Sigmoid colon (tissue), 4 donors: ENCODE measurements around the gene GTF3C5.
"Not testable (repeated sequence)": the region's sequence is repeated elsewhere in the genome, so short reads cannot be mapped to it uniquely, and the experiment has no call there.

Source experiments
- POLR2AphosphoS5 ChIP-seq, 4 donors: sonication (generic); formaldehyde crosslinking; IDR thresholded peaks; one replicate each; pipeline ENCODE4 v1.6.1; 2017; ENCODE audit warnings: antibody characterized with exemption in 4 of 4
- TF ChIP-seq, protein P1 (sequence below), 4 experiments: fragments of 450-650 bp in 3 of 4; fragments of 200-600 bp in 1 of 4; IDR thresholded peaks; one replicate each; pipeline ENCODE4 v1.5.1; 2016 to 2019; ENCODE audit warnings: antibody characterized with exemption in 4 of 4, mild to moderate bottlenecking in 3 of 4, moderate library complexity in 2 of 4

DNA sequence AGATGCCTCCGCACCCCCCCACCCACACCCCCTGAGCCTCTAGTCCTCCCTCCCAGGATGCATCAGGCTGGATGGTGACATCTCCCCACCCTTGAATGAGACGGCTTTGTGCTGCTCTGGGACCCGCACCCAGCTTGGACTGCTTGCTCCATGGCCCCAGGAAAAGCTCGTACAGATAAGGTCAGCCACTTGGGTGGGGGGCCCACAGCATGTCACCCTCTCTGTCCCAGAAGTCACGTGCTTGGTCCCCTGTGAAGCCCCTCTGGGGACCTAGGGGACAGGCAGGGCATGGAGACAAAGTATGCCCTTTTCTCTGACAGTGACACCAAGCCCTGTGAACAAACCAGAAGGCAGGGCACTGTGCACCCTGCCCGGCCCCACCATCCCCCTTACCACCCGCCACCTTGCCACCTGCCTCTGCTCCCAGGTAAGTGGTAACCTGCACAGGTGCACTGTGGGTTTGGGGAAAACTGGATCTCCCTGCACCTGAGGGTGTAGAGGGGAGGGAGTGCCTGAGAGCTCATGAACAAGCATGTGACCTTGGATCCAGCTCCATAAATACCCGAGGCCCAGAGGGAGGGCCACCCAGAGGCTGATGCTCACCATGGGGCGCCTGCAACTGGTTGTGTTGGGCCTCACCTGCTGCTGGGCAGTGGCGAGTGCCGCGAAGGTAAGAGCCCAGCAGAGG lies 51.3 kb downstream of the GTF3C5 start:
- TF ChIP-seq, protein P1, sequence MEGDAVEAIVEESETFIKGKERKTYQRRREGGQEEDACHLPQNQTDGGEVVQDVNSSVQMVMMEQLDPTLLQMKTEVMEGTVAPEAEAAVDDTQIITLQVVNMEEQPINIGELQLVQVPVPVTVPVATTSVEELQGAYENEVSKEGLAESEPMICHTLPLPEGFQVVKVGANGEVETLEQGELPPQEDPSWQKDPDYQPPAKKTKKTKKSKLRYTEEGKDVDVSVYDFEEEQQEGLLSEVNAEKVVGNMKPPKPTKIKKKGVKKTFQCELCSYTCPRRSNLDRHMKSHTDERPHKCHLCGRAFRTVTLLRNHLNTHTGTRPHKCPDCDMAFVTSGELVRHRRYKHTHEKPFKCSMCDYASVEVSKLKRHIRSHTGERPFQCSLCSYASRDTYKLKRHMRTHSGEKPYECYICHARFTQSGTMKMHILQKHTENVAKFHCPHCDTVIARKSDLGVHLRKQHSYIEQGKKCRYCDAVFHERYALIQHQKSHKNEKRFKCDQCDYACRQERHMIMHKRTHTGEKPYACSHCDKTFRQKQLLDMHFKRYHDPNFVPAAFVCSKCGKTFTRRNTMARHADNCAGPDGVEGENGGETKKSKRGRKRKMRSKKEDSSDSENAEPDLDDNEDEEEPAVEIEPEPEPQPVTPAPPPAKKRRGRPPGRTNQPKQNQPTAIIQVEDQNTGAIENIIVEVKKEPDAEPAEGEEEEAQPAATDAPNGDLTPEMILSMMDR (IDR thresholded peaks at IDR 0.05) = not testable (repeated sequence)
- not testable (repeated sequence) for TF ChIP-seq POLR2AphosphoS5 (IDR thresholded peaks at IDR 0.05)
